ENCODE results near the gene CCNYL1.
A peak's percentile ranks its signal among the peaks of the same experiment; 100 is the strongest.
"Not testable (repeated sequence)": the region's sequence is repeated elsewhere in the genome, so short reads cannot be mapped to it uniquely, and the experiment has no call there.

The CCNYL1 gene

DNA sequence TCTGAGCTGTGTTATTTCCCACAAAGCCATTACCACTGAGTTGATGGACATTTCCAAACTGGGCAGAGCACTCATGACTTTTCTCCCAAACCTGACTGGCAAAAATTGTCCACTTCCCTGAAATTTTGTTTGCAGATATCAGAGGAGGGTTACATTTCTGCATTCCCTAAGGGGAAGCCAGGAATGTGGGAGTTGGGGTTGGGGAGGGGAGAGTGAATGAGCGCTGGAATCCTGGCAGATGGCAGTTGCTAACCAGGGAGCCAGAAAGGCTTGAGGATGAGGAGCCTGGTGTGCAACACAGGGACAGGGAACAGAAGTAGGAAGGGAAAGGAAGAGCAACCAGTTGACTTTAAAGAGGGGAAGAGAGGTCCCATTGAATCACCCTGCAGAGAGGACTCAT lies 14.0 kb upstream of the CCNYL1 start:
- no peak for DNase-seq (ENCODE audit: low spot score)

DNA sequence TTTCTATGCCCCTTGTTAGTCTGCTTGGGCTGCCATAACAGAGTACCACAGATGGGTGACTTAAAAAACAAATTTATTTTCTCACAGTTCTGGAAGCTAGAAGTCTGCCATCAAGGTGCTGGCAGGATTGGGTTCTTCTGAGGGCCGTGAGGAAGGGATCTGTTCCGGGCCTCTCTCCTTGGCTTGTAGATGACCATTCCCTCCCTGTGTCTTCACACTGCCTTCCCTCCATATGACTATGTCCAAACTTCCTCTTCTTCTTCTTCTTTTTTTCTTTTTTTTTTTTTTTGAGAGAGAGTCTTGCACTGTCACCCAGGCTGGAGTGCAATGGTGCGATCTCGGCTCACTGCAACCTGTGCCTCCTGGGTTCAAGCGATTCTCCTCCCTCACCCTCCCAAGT lies 13.1 kb upstream of the CCNYL1 start:
- DNase-seq (ENCODE audit: low spot score) = no peak

DNA sequence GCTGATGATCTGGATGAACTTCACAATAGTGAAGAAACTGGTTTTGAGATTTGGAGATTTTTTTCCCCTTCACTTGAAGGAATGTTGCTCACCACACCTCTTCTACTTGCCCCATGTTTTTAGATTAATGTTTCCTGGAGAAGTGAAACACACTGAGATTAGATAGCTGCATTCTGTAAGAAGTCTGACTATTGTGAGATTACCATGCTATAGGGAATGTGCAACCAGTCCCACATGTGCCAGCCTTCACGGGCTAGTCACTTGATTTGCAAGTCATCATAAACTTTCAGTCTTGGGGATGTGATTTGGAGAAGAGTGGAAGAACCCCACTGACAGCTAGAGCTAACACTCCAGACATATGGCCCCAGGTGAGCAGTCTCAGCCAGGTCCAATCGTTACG lies 7.4 kb upstream of the CCNYL1 start:
- no peak for DNase-seq (ENCODE audit: low spot score)

DNA sequence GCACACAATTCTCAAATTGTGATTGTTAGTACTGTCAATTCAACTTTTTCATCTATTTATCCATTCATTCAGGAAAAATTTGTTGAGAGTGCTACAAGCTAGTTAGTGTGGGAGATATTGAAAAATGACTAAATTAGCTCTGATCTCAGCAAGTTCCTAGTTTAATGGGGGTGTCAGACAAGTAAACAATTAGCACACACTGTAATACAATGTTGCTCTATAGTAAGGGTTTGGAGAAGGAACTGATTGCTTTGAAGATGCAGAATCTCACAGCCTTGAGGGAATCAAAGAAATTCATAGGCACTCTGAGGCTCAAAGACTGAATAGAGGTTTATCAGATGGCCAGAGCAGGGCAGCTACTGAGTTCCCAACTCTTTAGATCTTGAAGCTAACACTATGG lies 6.8 kb upstream of the CCNYL1 start:
- DNase-seq (ENCODE audit: low spot score) = no peak

DNA sequence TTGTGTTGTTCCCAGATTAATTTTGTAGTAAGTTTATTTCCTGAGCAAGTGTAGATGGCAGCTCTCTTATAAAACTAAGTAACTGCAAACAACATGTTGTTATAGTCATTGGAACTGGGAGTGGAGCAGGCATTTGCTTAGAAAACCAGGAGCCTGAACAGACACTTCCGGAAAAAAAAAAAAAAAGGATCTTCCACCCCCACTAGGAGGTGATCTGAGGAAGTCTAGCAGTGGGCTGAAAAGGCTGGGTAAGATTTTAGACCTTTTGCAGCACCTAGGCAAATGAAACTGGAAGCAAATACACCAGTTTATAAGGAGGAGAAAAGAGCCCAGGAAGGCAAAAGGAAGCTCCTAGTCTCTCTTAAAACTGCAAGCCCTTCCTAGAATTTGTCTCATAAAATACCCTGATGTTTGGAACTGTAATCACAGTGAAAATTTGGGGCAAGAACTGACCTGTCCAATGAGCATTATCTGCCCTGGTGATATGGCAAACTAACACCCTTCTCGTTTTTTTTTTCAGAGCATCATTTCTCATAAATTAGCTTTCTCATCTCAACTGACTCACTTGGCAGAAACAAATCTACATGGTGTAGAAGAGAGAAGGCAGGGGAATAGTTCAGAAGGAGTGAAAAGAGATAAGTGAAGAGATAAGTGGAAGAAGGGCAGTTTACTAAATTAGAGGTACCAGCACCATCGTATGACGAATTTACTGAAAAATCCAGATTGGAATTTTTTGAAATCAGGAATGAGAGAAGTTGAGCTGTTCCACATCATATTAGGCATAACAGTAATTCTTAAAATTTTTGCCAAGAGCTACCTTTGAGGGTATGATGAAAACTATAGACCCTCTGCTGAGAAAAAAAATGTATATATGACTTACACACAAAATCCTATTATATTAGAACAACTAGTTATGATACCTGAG lies 4.2 kb upstream of the CCNYL1 start:
- DNase-seq (ENCODE audit: low spot score) = no peak

DNA sequence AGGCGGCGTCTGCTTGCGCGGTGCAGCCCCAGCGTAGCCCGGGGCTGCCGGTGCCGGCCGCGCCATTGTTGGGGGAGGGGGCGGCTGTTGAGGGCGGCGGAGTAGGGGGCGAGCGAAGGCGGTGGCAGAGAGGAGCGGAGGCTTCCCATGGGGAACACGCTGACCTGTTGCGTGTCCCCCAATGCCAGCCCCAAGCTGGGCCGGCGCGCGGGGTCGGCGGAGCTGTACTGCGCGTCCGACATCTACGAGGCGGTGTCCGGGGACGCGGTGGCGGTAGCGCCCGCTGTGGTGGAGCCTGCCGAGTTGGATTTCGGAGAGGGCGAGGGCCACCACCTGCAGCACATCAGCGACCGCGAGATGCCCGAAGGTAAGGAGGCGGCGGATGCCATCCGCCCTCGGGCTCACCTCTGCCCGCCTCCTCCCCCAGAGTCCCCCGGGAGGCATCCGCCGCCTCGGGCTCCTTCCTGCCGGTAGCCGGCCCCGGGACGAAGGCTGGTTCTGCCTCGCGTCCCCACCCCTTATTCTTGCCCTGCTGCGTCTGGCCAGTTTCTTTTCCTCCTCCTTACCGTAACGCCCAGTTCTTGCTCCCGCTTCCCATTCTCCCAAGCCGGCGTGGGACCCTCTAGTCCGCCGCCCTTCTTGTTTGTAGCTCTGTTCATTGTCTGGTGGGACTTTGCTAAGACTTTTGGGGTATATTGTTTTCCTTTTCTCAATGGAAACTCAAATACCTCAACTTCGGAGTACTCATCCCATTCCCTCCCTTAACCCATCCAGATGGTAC lies 500 bp downstream of the CCNYL1 start:
- peak; percentile 42 for DNase-seq (ENCODE audit: low spot score)

DNA sequence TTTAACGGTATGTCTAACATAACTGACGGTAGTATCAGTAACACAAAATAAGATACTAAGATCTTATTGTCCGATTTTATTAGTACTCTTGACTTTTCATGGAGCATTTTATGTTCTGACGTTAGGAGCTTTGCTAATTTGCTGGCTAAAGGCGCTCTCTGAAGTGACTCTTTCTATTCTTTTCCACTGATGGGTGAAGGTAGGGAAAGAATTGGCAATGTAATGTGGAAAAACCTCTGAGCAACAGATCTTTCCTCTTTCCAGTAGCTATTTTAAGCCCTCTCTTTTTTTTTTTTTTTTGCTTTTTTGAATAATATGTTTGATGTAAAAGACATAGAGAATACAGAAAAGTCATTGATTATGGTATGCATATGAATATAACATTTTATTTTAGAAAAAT lies 4.6 kb downstream of the CCNYL1 start:
- DNase-seq (ENCODE audit: low spot score) = no peak

DNA sequence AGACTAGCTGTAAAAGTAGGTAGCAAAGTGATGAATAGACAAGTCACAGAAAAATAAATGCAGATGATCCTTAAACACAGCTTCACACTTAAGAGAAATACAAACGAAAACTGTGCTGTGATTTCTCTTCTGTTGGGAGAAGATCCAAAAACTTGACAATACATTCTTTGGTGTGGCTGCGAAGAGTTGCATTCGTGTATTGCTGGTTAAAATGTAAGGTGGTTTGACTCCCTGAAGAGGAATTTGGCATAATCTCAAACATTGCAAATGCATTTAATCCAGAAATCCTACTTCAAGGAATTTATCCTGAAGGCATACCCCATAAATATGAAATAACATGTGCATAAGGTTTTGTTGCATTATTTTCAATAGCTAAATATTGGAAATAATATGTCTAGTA lies 7.1 kb downstream of the CCNYL1 start:
- DNase-seq (ENCODE audit: low spot score) = no peak

DNA sequence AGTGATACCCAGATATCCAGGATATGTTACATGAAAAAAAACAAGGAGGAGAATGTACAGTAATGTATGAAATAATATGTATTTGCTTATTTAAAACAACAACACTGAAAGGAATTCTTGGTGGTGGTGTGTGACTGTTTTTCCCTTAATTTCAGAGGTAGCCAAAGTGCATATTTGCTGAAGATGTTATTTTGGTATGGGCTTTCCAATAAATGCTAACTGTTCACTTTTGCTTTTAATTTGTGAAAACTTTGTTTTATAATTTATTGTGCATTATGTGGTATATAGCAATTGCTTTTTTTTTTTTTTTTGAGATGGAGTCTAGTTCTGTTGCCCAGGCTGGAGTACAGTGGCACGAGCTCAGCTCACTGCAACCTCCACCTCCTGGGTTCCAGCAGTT lies 7.6 kb downstream of the CCNYL1 start:
- no peak for DNase-seq (ENCODE audit: low spot score)

DNA sequence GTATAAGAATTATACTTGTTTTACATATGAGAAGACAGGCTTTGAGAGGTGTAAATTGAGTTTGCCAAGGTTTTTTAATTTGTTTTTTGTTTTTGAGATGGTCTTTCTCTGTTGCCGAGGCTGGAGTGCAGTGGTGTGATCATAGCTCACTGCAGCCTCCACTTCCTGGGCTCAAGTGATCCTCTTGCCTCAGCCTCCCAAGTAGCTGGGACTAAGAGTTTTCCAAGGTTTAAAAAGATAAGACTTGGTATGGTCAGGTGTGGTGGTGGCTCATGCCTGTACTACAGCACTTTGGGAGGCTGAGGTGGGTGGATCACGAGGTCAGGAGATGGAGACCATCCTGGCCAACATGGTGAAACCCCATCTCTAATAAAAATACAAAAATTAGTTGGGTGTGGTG lies 8.2 kb downstream of the CCNYL1 start:
- DNase-seq (ENCODE audit: low spot score) = not testable (repeated sequence)

DNA sequence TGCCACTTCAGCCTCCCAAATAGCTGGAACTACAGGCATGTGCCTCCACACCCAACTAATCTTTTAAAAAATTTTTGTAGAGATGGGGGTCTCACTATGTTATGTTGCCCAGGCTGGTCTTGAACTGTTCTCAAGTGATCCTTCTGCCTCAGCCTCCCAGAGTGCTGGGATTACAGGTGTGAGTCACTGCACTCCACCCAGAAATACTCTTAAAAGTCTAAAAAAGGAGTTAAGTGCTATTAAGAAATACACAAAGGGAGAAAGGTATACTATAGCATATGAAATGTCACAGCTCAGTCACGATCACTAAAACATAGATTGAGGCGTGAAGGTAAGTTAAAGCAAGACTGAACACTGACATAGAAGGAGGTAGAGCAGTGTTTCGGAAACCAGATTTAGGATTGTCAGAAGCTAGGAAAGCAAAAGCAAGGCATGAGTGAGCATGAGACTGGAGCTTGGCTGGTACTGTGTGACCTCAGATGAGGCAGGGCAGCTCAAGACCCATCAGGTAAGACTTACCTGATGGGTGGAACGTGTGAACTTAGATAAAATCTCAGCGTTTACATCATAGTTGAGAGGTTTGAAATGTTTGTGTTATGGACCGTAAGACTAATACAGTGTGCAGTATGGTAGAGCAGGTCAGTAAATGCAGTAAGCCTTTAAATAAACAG lies 9.2 kb downstream of the CCNYL1 start:
- no peak for DNase-seq (ENCODE audit: low spot score)

DNA sequence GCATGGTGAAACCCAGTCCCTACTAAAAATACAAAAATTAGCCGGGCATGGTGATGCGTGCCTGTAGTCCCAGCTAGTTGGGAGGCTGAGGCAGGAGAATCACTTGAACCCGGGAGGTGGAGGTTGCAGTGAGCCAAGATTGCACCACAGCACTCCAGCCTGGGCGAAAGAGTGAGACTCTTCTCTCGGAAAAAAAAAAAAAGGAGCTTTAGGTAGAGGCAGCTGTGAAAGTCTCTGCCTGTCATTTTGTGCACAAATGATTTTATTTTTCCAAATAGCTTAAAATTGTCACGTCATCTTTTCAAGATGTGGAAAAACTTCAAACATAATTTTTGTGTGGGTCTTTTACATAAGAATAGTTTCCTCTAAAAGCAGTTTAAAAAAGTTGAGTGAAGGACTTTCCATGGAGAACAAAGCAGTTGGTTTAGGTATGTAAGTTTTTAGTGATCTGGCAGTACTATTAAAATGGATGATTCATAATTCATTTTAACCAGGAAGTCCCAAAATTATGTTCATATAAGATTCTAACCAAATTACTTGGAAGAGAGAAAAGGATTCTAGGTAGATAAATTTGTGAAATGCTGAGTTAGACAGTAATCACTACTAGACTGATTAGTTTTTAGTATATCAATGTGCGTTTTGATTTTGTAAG lies 11.5 kb downstream of the CCNYL1 start:
- peak; percentile 12 for DNase-seq (ENCODE audit: low spot score)

DNA sequence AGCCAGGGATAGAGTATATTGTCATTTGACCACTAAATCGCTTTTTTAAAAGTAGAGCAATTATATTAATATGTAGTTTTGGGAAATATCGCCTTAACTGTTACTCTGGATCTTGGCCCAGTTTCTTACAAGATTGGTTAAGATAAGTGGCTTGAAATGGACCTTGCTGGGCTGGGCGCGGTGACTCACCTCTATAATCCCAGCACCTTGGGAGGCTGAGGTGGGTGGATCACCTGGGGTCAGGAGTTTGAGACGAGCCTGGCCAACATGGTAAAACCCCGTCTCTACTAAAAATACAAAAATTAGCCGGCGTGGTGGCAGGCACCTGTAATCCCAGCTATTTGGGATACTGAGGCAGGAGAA lies 12.0 kb downstream of the CCNYL1 start:
- DNase-seq (ENCODE audit: low spot score) = not testable (repeated sequence)

DNA sequence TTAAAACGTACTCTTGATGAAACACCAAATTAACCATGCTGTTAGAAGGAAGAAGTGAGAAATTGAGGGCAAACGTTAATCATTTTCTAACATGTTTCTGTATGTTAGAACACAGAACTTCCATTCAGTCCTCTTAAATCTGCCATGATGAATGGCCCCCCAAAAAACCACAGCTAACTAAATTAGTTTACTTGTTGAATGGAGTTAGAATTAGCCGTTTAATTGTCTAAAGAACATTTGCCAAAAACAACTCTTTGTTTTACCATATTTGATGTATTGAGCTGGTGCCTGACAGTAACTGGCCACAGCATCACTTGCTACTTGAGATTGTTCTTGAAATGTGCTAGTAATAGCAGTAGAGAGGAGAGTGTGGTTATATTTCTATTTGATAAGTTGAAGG lies 12.7 kb downstream of the CCNYL1 start:
- DNase-seq (ENCODE audit: low spot score) = no peak

DNA sequence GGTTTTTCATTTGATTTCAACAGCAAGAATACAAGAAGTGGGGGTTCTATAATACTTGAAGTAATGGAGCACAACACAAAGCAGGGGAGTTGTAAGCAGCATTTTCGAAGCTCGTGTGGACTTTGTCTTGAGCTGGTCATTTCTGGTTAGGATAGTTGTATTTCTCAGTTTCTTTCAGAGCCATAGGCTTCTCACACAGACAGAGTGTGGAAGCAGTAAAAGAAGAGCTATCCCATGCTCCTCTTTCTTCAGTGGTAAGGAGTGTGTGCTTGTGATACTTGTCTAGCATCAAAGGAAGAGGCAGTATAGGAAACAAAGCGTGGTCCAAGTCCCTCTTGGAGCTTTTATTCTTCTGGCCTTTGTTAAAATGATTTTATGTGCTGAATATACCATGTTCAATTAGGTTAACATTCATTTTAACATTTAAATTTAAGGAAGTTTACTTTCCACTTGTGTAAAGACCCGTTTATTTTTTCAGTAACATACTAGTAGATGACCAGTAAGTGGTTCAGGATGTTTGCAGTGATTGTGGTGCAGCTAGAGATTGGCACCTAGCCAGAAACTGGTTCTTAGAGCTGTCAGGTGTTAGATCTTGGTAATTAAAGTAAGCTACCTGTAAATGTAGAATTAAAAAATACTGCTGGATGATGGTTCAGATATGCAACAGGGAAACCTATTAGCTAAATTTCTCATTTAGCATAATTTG lies 14.6 kb downstream of the CCNYL1 start:
- peak; percentile 28 for DNase-seq (ENCODE audit: low spot score)

DNA sequence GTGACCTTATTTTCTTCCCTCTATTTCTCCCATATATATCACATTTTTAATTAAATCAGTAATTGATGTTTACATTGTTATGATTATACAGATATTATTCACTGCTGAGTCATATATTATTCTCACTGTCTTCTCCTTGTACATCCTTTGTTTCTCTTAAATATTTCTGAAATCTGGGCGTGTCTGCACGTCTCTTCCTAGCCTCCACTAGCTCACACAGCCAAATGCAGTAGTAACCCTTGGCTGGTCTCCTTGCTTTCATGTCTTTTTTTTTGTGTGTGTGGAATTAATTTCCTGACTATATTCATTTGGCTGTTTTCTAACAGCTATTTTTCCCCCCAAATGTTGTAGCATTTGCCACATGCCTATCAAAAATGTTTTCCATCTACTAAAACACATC lies 15.8 kb downstream of the CCNYL1 start:
- no peak for DNase-seq (ENCODE audit: low spot score)

DNA sequence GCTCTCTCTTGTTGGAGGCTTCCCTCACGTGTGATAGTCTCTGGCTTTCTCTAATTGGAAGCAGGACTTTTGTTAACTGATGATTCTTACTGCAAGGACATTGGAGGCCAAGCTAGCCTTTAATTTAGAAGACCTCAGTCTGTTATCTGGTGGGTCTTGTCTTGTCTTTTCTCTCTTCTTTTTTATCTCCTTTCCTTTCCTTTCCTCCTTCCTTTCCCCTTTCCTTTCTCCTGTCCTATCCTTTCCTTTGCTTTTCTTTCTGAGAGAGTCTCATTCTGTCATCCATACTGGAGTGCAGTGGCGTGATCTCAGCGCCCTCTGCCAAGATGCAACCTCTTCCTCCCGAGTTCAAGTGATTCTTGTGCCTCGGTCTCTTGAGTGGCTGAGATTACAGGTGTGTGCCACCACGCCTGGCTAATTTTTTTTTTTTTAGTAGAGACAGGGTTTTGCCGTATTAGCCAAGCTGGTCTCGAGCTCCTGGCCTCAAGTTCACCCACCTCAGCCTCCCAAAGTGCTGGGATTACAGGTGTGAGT lies 18.1 kb downstream of the CCNYL1 start:
- DNase-seq (ENCODE audit: low spot score) = no peak

DNA sequence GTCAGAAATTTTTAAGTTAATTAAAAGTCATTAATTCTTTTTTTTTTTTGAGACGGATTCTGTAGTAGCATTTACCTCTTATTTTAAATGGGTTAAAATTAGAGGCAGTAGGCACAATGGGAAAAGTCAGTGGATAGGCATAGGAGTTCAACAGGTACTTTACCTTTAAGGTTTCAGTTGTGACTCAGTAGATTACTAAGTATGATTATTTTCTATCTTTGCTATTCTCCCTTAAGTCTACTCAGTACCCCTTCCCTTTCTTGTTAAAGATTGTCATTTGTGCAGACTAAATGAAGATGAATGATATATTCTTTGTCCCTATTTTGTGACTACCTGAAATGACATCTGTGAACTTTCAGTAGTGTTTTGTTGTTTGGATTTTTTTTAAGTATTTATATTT lies 19.7 kb downstream of the CCNYL1 start:
- DNase-seq (ENCODE audit: low spot score) = no peak

DNA sequence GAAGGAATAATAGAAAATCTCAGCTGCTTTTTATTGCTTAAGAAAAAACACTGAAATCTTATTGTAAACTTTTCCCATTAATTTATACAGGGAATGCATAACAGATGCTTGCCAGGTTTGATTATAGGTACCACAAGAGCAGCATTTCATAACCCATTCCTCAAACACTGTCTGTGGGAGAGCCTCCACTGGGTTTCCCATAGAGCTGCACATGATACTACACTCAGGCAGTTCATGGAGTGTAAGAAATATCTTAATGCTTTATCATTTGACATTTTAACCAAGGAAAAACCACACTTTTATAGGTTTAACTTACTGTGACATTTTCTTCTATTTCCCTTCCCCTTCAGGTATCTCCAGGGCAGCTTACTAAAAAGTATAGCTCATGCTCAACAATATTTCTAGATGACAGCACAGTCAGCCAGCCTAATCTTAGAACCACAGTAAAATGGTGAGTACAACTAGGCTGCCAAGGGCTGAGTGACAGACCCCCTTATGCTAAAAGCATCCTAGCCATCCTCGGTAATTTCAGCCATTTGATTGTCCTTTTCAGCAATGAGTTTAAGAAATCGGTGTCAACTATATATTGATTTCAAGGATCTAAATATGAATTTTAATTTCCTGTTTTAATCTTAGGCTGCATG lies 22.3 kb downstream of the CCNYL1 start:
- DNase-seq (ENCODE audit: low spot score) = no peak

DNA sequence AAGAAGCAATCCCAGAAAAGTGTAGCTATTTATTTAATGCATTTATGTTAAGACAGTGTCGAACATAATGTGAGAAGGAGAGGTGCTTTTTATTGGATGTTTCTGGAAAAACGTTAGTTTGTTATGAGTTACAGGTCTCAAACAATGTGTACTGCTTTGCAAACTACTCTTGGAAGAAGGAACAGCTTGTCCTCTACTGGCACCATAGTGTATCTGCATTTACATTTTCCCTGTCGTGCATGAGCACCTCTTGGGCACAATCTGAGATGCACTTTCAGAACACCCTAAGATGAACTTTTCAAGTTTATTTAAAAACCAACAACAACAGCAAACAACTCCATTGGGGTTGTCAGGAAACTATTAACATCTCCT lies 22.8 kb downstream of the CCNYL1 start:
- DNase-seq (ENCODE audit: low spot score) = no peak

All from CD4-positive, alpha-beta T cell treated with Interleukin-2 at 100 ng/mL for 4 hours (primary cell).